IPS-15b (cell line): ENCODE measurements around the gene ITPR2.
"Not testable (repeated sequence)": the region's sequence is repeated elsewhere in the genome, so short reads cannot be mapped to it uniquely, and the experiment has no call there.

ENCODE experiments used
- H3K27me3 ChIP-seq: one replicate; pipeline ENCODE4 v1.6.1; 2013; ENCODE audit warnings: low read length; ENCODE audit not compliant: control insufficient read depth, insufficient read depth
- H3K36me3 ChIP-seq: one replicate; pipeline ENCODE4 v1.6.1; 2013; ENCODE audit warnings: low read length; ENCODE audit not compliant: control insufficient read depth, insufficient read depth
- H3K4me1 ChIP-seq: one replicate; pipeline ENCODE4 v1.6.1; 2013; ENCODE audit warnings: mild to moderate bottlenecking, low read length; ENCODE audit not compliant: control insufficient read depth, insufficient read depth
- H3K4me3 ChIP-seq: one replicate; pipeline ENCODE4 v1.5.1; 2013; ENCODE audit warnings: low read depth, low read length
- H3K9ac ChIP-seq: one replicate; pipeline ENCODE4 v1.6.1; 2013; ENCODE audit warnings: low read depth, mild to moderate bottlenecking, low read length
- H3K9me3 ChIP-seq: one replicate; pipeline ENCODE4 v1.6.1; 2013; ENCODE audit warnings: mild to moderate bottlenecking, low read length; ENCODE audit not compliant: control insufficient read depth, insufficient read depth

The ITPR2 gene

GRCh38 chr12:26729137-26729671 lies 103.8 kb downstream of the ITPR2 start:
- H3K4me3 ChIP-seq, result not testable (repeated sequence)

GRCh38 chr12:26728205-26729050 lies 104.6 kb downstream of the ITPR2 start:
- H3K4me1 ChIP-seq, result no peaks in the 10 kb centered on the region
- no peak overlapping the region for H3K4me3 ChIP-seq
- no peaks in the 10 kb centered on the region for H3K36me3 ChIP-seq
- no peaks in the 10 kb centered on the region for H3K27me3 ChIP-seq
- no peaks in the 10 kb centered on the region for H3K9me3 ChIP-seq
- H3K9ac ChIP-seq, result no peak overlapping the region

More at GRCh38 chr12:26729137-26729671, 103.8 kb downstream of the ITPR2 start:
- H3K27me3 ChIP-seq, H3K4me1 ChIP-seq, H3K36me3 ChIP-seq, H3K9ac ChIP-seq, H3K9me3 ChIP-seq: not testable (repeated sequence)

GRCh38 chr12:26727482-26728204 lies 105.4 kb downstream of the ITPR2 start:
- H3K4me1 ChIP-seq, result no peaks in the 10 kb centered on the region
- no peaks in the 10 kb centered on the region for H3K36me3 ChIP-seq
- H3K27me3 ChIP-seq, result no peaks in the 10 kb centered on the region
- no peak overlapping the region for H3K9ac ChIP-seq
- H3K9me3 ChIP-seq, result no peaks in the 10 kb centered on the region
- no peak overlapping the region for H3K4me3 ChIP-seq

GRCh38 chr12:26726956-26727355 lies 106.0 kb downstream of the ITPR2 start:
- no peak overlapping the region for H3K4me3 ChIP-seq
- no peaks in the 10 kb centered on the region for H3K9me3 ChIP-seq
- no peaks in the 10 kb centered on the region for H3K4me1 ChIP-seq
- no peaks in the 10 kb centered on the region for H3K27me3 ChIP-seq
- no peaks in the 10 kb centered on the region for H3K36me3 ChIP-seq
- H3K9ac ChIP-seq, result no peak overlapping the region

GRCh38 chr12:26725276-26725916 lies 107.6 kb downstream of the ITPR2 start:
- Histone ChIP-seq H3K9me3 (no peaks in the 10 kb centered on the region), H3K27me3 (no peaks in the 10 kb centered on the region), H3K36me3 (no peaks in the 10 kb centered on the region), H3K4me3 (no peak overlapping the region), H3K4me1 (no peaks in the 10 kb centered on the region), H3K9ac (no peak overlapping the region)

- H3K9ac ChIP-seq, result no peak overlapping the region
These were observed 108.7 kb downstream of the ITPR2 start for GRCh38 chr12:26724309-26724702.

GRCh38 chr12:26723379-26724308 lies 109.3 kb downstream of the ITPR2 start:
- H3K27me3 ChIP-seq, result no peaks in the 10 kb centered on the region
- H3K4me3 ChIP-seq, result no peak overlapping the region

More at GRCh38 chr12:26724309-26724702, 108.7 kb downstream of the ITPR2 start:
- Histone ChIP-seq H3K4me3 (no peak overlapping the region), H3K27me3 (no peaks in the 10 kb centered on the region), H3K9me3 (no peaks in the 10 kb centered on the region), H3K36me3 (no peaks in the 10 kb centered on the region), H3K4me1 (no peaks in the 10 kb centered on the region)

GRCh38 chr12:26721800-26722199 lies 111.2 kb downstream of the ITPR2 start:
- H3K36me3 ChIP-seq, result no peaks in the 10 kb centered on the region
- no peak overlapping the region for H3K9ac ChIP-seq
- no peak overlapping the region for H3K4me3 ChIP-seq

More at GRCh38 chr12:26723379-26724308, 109.3 kb downstream of the ITPR2 start:
- Histone ChIP-seq H3K4me1 (no peaks in the 10 kb centered on the region), H3K36me3 (no peaks in the 10 kb centered on the region), H3K9ac (no peak overlapping the region), H3K9me3 (no peaks in the 10 kb centered on the region)

GRCh38 chr12:26719852-26720251 lies 113.1 kb downstream of the ITPR2 start:
- Histone ChIP-seq H3K9me3 (no peaks in the 10 kb centered on the region), H3K9ac (no peak overlapping the region)

More at GRCh38 chr12:26721800-26722199, 111.2 kb downstream of the ITPR2 start:
- Histone ChIP-seq H3K27me3 (no peaks in the 10 kb centered on the region), H3K4me1 (no peaks in the 10 kb centered on the region), H3K9me3 (no peaks in the 10 kb centered on the region)

GRCh38 chr12:26717757-26718156 lies 115.2 kb downstream of the ITPR2 start:
- Histone ChIP-seq H3K9ac (no peak overlapping the region), H3K4me3 (no peak overlapping the region), H3K27me3 (no peaks in the 10 kb centered on the region), H3K9me3 (no peaks in the 10 kb centered on the region), H3K4me1 (peaks cover 9% of the 10 kb centered on the region), H3K36me3 (no peaks in the 10 kb centered on the region)

More at GRCh38 chr12:26719852-26720251, 113.1 kb downstream of the ITPR2 start:
- Histone ChIP-seq H3K36me3 (no peaks in the 10 kb centered on the region), H3K27me3 (no peaks in the 10 kb centered on the region), H3K4me3 (no peak overlapping the region), H3K4me1 (no peaks in the 10 kb centered on the region)

GRCh38 chr12:26715232-26715631 lies 117.8 kb downstream of the ITPR2 start:
- Histone ChIP-seq H3K4me1 (peaks cover 28% of the 10 kb centered on the region), H3K9ac (no peak overlapping the region), H3K36me3 (no peaks in the 10 kb centered on the region), H3K27me3 (no peaks in the 10 kb centered on the region), H3K4me3 (no peak overlapping the region), H3K9me3 (no peaks in the 10 kb centered on the region)
